ENCODE measurements around the gene TTI1.

The TTI1 gene

DNA sequence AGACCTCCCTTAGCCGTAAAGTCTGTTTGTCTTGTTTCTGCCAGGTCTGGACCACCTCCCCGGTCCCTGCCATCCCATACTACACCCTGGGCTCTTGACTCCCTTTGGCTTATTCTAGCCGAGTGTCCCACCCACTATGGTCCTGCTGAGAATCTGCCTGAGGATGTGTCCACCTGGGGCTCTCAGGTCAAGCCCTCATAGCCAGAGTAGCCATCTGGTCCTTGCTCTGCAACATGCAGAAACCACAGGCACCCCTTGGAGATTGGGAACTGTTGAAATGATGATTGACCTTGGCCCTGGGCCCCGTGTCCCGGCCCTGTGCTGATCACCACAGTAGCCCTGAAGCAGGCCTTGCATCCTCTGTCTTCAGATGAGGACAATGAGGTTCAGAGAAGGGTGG, 86.3 kb downstream of the TTI1 start:
- TF ChIP-seq FOXM1 (IDR thresholded peaks at IDR 0.05; ENCODE audit: borderline replicate concordance) (no peak), SP1 (IDR thresholded peaks at IDR 0.05) (no peak), LEF1 (IDR thresholded peaks at IDR 0.05; ENCODE audit: borderline replicate concordance) (no peak), NFRKB (IDR thresholded peaks at IDR 0.05) (no peak), BHLHE40 (IDR thresholded peaks at IDR 0.05; ENCODE audit: borderline replicate concordance) (no peak), FOXA1 (IDR thresholded peaks at IDR 0.05) (no peak), CTBP1 (IDR thresholded peaks at IDR 0.05; ENCODE audit: borderline replicate concordance) (no peak)
- no peak for DNase-seq (ENCODE audit: extremely low spot score)
- POLR2A ChIA-PET: no interaction called here
- CTCF ChIA-PET: no interaction called here

DNA sequence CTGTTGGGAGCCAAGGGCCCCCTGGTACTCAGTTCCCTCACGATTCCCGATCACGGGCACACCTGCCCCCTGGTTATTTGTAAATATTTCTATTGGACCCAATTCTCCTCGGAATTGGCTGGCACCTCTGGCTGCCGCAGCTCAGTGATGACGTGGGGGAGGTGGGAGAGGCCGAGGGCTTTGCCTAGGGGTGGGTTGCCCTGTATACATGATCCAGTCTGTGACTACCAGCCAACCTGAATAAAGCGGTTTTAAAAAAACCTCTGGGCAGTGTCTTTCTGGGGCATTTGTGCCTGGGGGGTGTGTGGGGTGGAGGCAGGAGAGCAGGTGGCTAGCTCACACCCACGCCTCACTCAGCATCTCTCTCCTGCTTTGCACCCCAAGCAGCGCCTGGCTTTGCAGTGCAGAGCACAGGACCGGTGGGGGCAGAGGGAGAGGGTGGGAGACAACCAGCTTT, 88.1 kb downstream of the TTI1 start:
- TF ChIP-seq ELF4 (IDR thresholded peaks at IDR 0.05) (no peak), FOXM1 (IDR thresholded peaks at IDR 0.05; ENCODE audit: borderline replicate concordance) (no peak)
- ChIA-PET CTCF (interaction anchor here (0.6 kb wide), 1 partner anchor 58 kb away, joined by 3 read pairs; no protein-coding TSS in a partner anchor), POLR2A (no interaction called here)
- DNase-seq (ENCODE audit: extremely low spot score): no peak

DNA sequence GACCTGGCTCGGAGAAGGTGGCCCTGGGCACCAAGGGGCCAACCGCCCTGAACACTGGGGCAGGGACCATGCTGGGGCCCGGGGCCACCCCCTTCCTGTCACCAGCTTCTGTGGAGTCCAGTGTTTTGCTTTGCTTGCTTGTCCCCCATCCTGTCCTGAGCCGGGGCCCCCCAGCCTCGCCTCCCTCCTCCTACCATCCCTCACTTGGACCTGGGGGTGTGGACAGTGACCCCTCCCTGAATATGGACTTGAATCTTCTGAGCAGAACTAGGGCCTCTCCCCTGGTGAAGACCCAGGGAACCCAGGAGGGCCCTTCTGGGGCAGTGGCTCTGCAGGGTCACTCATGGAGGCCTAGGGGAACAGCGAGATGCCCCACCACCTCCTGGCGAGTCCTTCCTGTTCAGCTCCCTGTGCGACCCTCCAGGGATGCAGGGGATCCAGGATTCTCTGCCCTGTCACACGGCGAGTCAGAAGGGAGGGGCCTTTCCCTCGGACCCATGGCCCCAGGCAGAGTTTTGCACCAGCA, 88.7 kb downstream of the TTI1 start:
- ChIA-PET POLR2A (no interaction called here), CTCF (interaction anchor here (0.6 kb wide), 1 partner anchor 57 kb away, joined by 3 read pairs; no protein-coding TSS in a partner anchor)
- DNase-seq (ENCODE audit: extremely low spot score): no peak
- no peak for TF ChIP-seq LEF1 (IDR thresholded peaks at IDR 0.05; ENCODE audit: borderline replicate concordance)
- TF ChIP-seq SUZ12 (IDR thresholded peaks at IDR 0.05): no peak
- TF ChIP-seq, protein P1, sequence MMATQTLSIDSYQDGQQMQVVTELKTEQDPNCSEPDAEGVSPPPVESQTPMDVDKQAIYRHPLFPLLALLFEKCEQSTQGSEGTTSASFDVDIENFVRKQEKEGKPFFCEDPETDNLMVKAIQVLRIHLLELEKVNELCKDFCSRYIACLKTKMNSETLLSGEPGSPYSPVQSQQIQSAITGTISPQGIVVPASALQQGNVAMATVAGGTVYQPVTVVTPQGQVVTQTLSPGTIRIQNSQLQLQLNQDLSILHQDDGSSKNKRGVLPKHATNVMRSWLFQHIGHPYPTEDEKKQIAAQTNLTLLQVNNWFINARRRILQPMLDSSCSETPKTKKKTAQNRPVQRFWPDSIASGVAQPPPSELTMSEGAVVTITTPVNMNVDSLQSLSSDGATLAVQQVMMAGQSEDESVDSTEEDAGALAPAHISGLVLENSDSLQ (IDR thresholded peaks at IDR 0.05): no peak
- no peak for TF ChIP-seq ZNF384 (IDR thresholded peaks at IDR 0.05)
- TF ChIP-seq ELF4 (IDR thresholded peaks at IDR 0.05): no peak
- TF ChIP-seq FOXM1 (IDR thresholded peaks at IDR 0.05; ENCODE audit: borderline replicate concordance): no peak
- no peak for TF ChIP-seq FOXA1 (IDR thresholded peaks at IDR 0.05)
- TF ChIP-seq TARDBP (IDR thresholded peaks at IDR 0.05): no peak

- ChIA-PET POLR2A (no interaction called here), CTCF (no interaction called here)
- no peak for TF ChIP-seq NFRKB (IDR thresholded peaks at IDR 0.05)
- TF ChIP-seq L3MBTL2 (conservative IDR thresholded peaks at IDR 0.05): no peak
- DNase-seq (ENCODE audit: extremely low spot score): no peak
Measured at GRCh38 chr20:37943501-37944455, 89.5 kb downstream of the TTI1 start.

DNA sequence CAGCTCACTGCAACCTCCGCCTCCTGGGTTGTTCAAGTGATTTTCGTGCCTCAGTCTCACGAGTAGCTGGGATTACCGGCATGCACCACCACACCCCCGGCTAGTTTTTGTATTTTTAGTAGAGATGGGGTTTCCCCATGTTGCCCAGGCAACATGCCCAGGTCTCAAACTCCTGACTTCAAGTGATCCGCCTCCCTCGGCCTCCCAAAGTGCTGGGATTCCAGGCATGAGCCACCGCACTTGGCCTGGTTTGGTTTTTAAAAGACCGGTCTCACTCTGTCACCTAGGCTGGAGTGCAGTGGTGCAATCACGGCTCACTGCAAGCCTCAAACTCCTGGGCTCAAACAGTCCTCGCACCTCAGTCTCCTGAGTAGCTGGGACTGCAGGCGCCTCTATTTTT, 90.2 kb downstream of the TTI1 start:
- TF ChIP-seq HDGF (IDR thresholded peaks at IDR 0.05; ENCODE audit: borderline replicate concordance) (no peak), CTBP1 (IDR thresholded peaks at IDR 0.05; ENCODE audit: borderline replicate concordance) (no peak), BHLHE40 (IDR thresholded peaks at IDR 0.05; ENCODE audit: borderline replicate concordance) (no peak), FOXM1 (IDR thresholded peaks at IDR 0.05; ENCODE audit: borderline replicate concordance) (no peak), SUZ12 (IDR thresholded peaks at IDR 0.05) (no peak), LEF1 (IDR thresholded peaks at IDR 0.05; ENCODE audit: borderline replicate concordance) (no peak), NFRKB (IDR thresholded peaks at IDR 0.05) (no peak), ZNF384 (IDR thresholded peaks at IDR 0.05) (no peak), FOXK2 (IDR thresholded peaks at IDR 0.05) (no peak), ARNT (IDR thresholded peaks at IDR 0.05) (no peak), FOXA1 (IDR thresholded peaks at IDR 0.05) (no peak), TARDBP (IDR thresholded peaks at IDR 0.05) (no peak), L3MBTL2 (conservative IDR thresholded peaks at IDR 0.05) (no peak), ELF4 (IDR thresholded peaks at IDR 0.05) (no peak), SP1 (IDR thresholded peaks at IDR 0.05) (no peak)
- TF ChIP-seq, protein P1 (IDR thresholded peaks at IDR 0.05): no peak
- DNase-seq (ENCODE audit: extremely low spot score): no peak
- ChIA-PET POLR2A (no interaction called here), CTCF (no interaction called here)

DNA sequence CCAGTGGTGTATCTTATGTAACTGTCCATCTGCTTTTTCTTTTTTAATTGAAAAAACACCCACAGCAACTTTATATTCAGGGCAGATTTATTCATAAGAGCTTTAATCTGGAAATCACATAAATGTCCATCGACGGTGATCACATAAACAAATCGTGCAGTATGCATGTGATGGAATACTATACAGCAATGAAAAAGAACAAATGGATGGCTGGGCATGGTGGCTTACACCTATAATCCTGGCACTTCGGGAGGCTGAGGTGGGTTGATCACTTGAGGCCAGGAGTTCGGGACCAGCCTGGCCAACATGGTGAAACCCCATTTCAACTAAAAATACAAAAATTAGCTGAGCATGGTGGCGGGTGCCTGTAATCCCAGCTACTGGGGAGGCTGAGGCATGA, 91.3 kb downstream of the TTI1 start:
- ChIA-PET CTCF (interaction anchor here (0.6 kb wide), 1 partner anchor 31 kb away, joined by 4 read pairs; no protein-coding TSS in a partner anchor), POLR2A (no interaction called here)
- TF ChIP-seq FOXA1 (IDR thresholded peaks at IDR 0.05) (no peak), TARDBP (IDR thresholded peaks at IDR 0.05) (no peak), FOXK2 (IDR thresholded peaks at IDR 0.05) (no peak), BHLHE40 (IDR thresholded peaks at IDR 0.05; ENCODE audit: borderline replicate concordance) (no peak), ZNF384 (IDR thresholded peaks at IDR 0.05) (no peak), CTBP1 (IDR thresholded peaks at IDR 0.05; ENCODE audit: borderline replicate concordance) (no peak), ELF4 (IDR thresholded peaks at IDR 0.05) (no peak), L3MBTL2 (conservative IDR thresholded peaks at IDR 0.05) (no peak), NFRKB (IDR thresholded peaks at IDR 0.05) (no peak), SUZ12 (IDR thresholded peaks at IDR 0.05) (no peak), LEF1 (IDR thresholded peaks at IDR 0.05; ENCODE audit: borderline replicate concordance) (no peak), ARNT (IDR thresholded peaks at IDR 0.05) (no peak)
- TF ChIP-seq, protein P1 (IDR thresholded peaks at IDR 0.05): no peak
- DNase-seq (ENCODE audit: extremely low spot score): no peak

Data from HEK293T (cell line).